Neural progenitor cell (in vitro differentiated cells): ENCODE data around the gene CEP131. TPM values are rescaled to one million over a fixed set of nuclear protein-coding genes. Genes with fewer than 3 reads are reported as not detected.

Experiments
- DNase-seq: peaks from one replicate; pipeline ENCODE4 v3.0.0-alpha.2; 2016; ENCODE audit warnings: low spot score
- H2AFZ ChIP-seq: fragments of 200-600 bp; sonication (generic); replicated peaks from 2 replicates; pipeline ENCODE4 v1.6.1; 2016; ENCODE audit warnings: antibody characterized with exemption
- H3F3A ChIP-seq: fragments of 200-600 bp; sonication (generic); 2 replicates; pipeline ENCODE4 v1.6.1; 2016; ENCODE audit warnings: antibody characterized with exemption, low read depth
- H3K27ac ChIP-seq: fragments of 200-600 bp; sonication (generic); 2 replicates; pipeline ENCODE4 v1.5.1; 2016; ENCODE audit warnings: mild to moderate bottlenecking
- H3K27me3 ChIP-seq: fragments of 200-600 bp; sonication (generic); 2 replicates; pipeline ENCODE4 v1.6.1; 2016; ENCODE audit warnings: mild to moderate bottlenecking, moderate library complexity
- H3K36me3 ChIP-seq: fragments of 200-600 bp; sonication (generic); 2 replicates; pipeline ENCODE4 v1.5.1; 2016
- H3K4me1 ChIP-seq: fragments of 200-600 bp; sonication (generic); 2 replicates; pipeline ENCODE4 v1.6.1; 2016; ENCODE audit warnings: mixed run types
- H3K4me2 ChIP-seq: fragments of 200-600 bp; sonication (generic); 2 replicates; pipeline ENCODE4 v1.6.1; 2016
- H3K4me3 ChIP-seq: fragments of 200-600 bp; sonication (generic); 2 replicates; pipeline ENCODE4 v1.5.1; 2016
- H3K79me2 ChIP-seq: fragments of 200-600 bp; sonication (generic); 2 replicates; pipeline ENCODE4 v1.6.1; 2016; ENCODE audit warnings: low read depth
- H3K9ac ChIP-seq: fragments of 200-600 bp; sonication (generic); 2 replicates; pipeline ENCODE4 v1.6.1; 2016
- H3K9me3 ChIP-seq: fragments of 200-600 bp; sonication (generic); 2 replicates; pipeline ENCODE4 v1.5.1; 2016; ENCODE audit warnings: low read depth
- H4K20me1 ChIP-seq: fragments of 200-600 bp; sonication (generic); 2 replicates; pipeline ENCODE4 v1.6.1; 2016; ENCODE audit warnings: low read depth
- H3K27ac Mint-ChIP-seq: 3 replicates; pipeline ENCODE4 v1.8.0; 2021; ENCODE audit warnings: mixed read lengths
- H3K27me3 Mint-ChIP-seq: 2 replicates; pipeline ENCODE4 v1.8.0; 2022; ENCODE audit warnings: low read depth, mild to moderate bottlenecking, inconsistent platforms, moderate library complexity, mixed read lengths; ENCODE audit not compliant: insufficient read depth
- H3K36me3 Mint-ChIP-seq: 3 replicates; pipeline ENCODE4 v1.8.0; 2021; ENCODE audit warnings: mixed read lengths
- H3K4me1 Mint-ChIP-seq: 3 replicates; pipeline ENCODE4 v1.8.0; 2021; ENCODE audit warnings: mixed read lengths
- H3K4me3 Mint-ChIP-seq: 3 replicates; pipeline ENCODE4 v1.8.0; 2021; ENCODE audit warnings: mild to moderate bottlenecking, moderate library complexity, mixed read lengths
- H3K9me3 Mint-ChIP-seq: 3 replicates; pipeline ENCODE4 v1.8.0; 2020; ENCODE audit warnings: mixed read lengths
- CTCF ChIP-seq: fragments of 200-600 bp; sonication (generic); IDR thresholded peaks from 2 replicates; pipeline ENCODE4 v1.5.1; 2017; ENCODE audit warnings: antibody characterized with exemption, mild to moderate bottlenecking
- EZH2 ChIP-seq: fragments of 200-600 bp; sonication (generic); IDR thresholded peaks from 2 replicates; pipeline ENCODE4 v1.6.1; 2017; ENCODE audit warnings: antibody characterized with exemption, mild to moderate bottlenecking, moderate library complexity
- EZH2phosphoT487 ChIP-seq: fragments of 200-600 bp; sonication (generic); IDR thresholded peaks from 2 replicates; pipeline ENCODE4 v1.6.1; 2017; ENCODE audit warnings: antibody characterized with exemption
- total RNA-seq: library from RNA; depleted of rRNA; stranded (reverse); fragments of >200 nt; gene quantifications from 2 replicates; pipeline ENCODE4 v1.2.3, GENCODE V29; 2015; ENCODE audit warnings: low replicate concordance

The CEP131 gene
- total RNA-seq, 1 donor from 2014 or later: 7.7 TPM

DNA sequence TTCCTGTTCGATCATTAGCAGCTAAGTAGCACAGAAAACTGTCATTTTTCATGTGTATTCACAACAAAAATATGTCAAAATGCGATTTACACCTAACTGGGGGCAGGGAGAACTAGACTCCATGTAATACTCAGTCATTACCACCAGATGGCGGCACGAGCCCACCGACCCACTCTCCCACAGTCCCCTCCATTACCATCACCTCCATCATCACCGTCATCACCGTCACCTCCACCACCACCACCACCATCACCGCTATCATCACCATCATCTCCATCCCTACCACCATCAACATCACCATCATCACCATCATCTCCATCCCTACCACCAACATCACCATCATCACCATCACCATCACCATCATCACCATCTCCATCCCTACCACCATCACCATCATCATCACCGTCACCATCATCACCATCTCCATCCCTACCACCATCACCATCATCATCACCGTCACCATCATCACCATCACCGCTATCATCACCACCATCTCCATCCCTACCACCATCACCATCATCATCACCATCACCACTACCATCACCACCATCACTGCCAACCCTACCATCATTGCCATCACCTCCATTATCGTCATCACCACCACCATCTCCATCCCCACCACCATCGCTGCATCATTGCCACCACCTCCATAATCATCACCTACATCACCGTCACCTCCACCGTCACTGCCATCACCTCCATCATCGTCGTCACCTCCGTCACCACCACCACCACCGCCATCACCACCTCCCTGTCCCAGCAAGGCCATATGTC, 30.8 kb upstream of the CEP131 start:
- Mint-ChIP-seq H3K27ac (peak overlapping the region; percentile 85), H3K27me3 (peaks cover 6% of the 10 kb centered on the region), H3K4me1 (peaks cover 38% of the 10 kb centered on the region), H3K9me3 (no peaks in the 10 kb centered on the region), H3K4me3 (peak overlapping the region; percentile 53), H3K36me3 (peaks cover 6% of the 10 kb centered on the region)
- peaks cover 23% of the 10 kb centered on the region for H3F3A ChIP-seq
- TF ChIP-seq CTCF (peak; percentile 79), EZH2 (no peak)
- peaks cover 5% of the 10 kb centered on the region for H3K4me1 ChIP-seq
- DNase-seq: peak; percentile 51
- no peaks in the 10 kb centered on the region for H3K79me2 ChIP-seq
- H3K9me3 ChIP-seq: no peaks in the 10 kb centered on the region
- no peaks in the 10 kb centered on the region for H3K36me3 ChIP-seq
- no peak overlapping the region for H3K4me3 ChIP-seq
- no peak overlapping the region for H2AFZ ChIP-seq
- no peak overlapping the region for H3K4me2 ChIP-seq
- no peak overlapping the region for H3K9ac ChIP-seq
- H3K27me3 ChIP-seq: no peaks in the 10 kb centered on the region
- peaks cover 28% of the 10 kb centered on the region for H4K20me1 ChIP-seq
- H3K27ac ChIP-seq: no peak overlapping the region

- H3K27me3 Mint-ChIP-seq: peaks cover 8% of the 10 kb centered on the region
- H3K27ac Mint-ChIP-seq: peak overlapping the region; percentile 85
- TF ChIP-seq EZH2phosphoT487: no peak
- no peak for TF ChIP-seq EZH2
- TF ChIP-seq CTCF: no peak
- Histone ChIP-seq H3K4me1 (peaks cover 5% of the 10 kb centered on the region), H3K27ac (no peak overlapping the region), H3K27me3 (no peaks in the 10 kb centered on the region), H3K9me3 (no peaks in the 10 kb centered on the region), H4K20me1 (peaks cover 28% of the 10 kb centered on the region), H3K4me2 (no peak overlapping the region), H3K79me2 (no peaks in the 10 kb centered on the region), H2AFZ (no peak overlapping the region), H3F3A (peaks cover 23% of the 10 kb centered on the region), H3K4me3 (no peak overlapping the region), H3K9ac (no peak overlapping the region), H3K36me3 (no peaks in the 10 kb centered on the region)
- H3K36me3 Mint-ChIP-seq: peaks cover 8% of the 10 kb centered on the region
- no peaks in the 10 kb centered on the region for H3K9me3 Mint-ChIP-seq
- H3K4me3 Mint-ChIP-seq: peak overlapping the region; percentile 53
- no peak for DNase-seq
- peaks cover 38% of the 10 kb centered on the region for H3K4me1 Mint-ChIP-seq
Measured at GRCh38 chr17:81252987-81253329, 30.2 kb upstream of the CEP131 start.

GRCh38 chr17:81252326-81252986, 29.7 kb upstream of the CEP131 start:
- no peak overlapping the region for H3K27ac ChIP-seq
- Mint-ChIP-seq H3K27me3 (peaks cover 8% of the 10 kb centered on the region), H3K27ac (peak overlapping the region; percentile 83)

More at GRCh38 chr17:81252326-81252986, 29.7 kb upstream of the CEP131 start:
- Mint-ChIP-seq H3K4me1 (peaks cover 37% of the 10 kb centered on the region), H3K36me3 (peaks cover 8% of the 10 kb centered on the region), H3K9me3 (no peaks in the 10 kb centered on the region), H3K4me3 (no peak overlapping the region)
- Histone ChIP-seq H3F3A (peaks cover 23% of the 10 kb centered on the region), H3K4me3 (no peak overlapping the region), H3K36me3 (no peaks in the 10 kb centered on the region), H3K27me3 (no peaks in the 10 kb centered on the region), H3K79me2 (no peaks in the 10 kb centered on the region), H3K9me3 (no peaks in the 10 kb centered on the region), H3K4me2 (no peak overlapping the region), H3K4me1 (peaks cover 5% of the 10 kb centered on the region), H3K9ac (no peak overlapping the region), H4K20me1 (peaks cover 28% of the 10 kb centered on the region), H2AFZ (no peak overlapping the region)
- no peak for DNase-seq
- TF ChIP-seq EZH2phosphoT487 (no peak), EZH2 (no peak), CTCF (no peak)
